Activated CD8-positive, alpha-beta memory T cell treated with anti-CD3 and anti-CD28 coated beads, Interleukin-2, amount 50 U/mL, for 24 hours (primary cell): ENCODE measurements around the gene HMX1.

Source experiments
- DNase-seq: peaks from one replicate; pipeline ENCODE4 v3.0.0-alpha.2; 2020; ENCODE audit errors: extremely low read depth

The HMX1 gene

DNA sequence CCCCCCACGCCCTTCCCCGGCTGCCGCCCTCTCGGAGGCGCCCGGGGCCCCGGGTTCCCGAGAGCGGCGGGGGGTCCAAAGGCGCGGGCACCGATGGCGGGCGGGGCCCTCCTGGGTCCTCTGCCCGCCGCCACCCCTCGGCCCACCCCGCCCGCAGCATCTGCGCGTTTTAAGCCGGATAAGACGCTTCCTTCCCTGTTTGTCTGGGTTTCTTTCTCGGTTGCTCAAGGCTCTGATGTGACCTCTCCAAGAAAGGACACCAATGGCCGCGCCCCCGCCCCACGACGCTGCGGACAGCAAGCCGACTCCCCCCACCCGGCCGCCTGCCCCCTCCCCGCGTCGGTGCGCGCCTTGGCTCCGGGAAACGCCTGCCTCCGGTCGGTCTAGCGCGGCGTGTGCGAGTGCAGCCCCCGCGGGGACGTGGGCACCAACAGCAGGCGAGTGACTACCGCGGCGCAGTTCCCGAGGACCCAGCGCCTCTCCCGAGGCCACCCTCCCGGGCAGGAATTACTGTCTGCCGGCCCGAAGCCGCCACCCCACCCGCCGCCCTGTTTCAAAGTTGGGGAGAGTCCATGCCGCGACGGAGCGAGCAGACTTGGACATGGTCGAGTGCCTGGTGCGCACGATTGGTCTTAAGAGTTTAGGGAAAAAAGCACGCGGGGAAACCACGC lies 21.1 kb upstream of the HMX1 start:
- no peak for DNase-seq

DNA sequence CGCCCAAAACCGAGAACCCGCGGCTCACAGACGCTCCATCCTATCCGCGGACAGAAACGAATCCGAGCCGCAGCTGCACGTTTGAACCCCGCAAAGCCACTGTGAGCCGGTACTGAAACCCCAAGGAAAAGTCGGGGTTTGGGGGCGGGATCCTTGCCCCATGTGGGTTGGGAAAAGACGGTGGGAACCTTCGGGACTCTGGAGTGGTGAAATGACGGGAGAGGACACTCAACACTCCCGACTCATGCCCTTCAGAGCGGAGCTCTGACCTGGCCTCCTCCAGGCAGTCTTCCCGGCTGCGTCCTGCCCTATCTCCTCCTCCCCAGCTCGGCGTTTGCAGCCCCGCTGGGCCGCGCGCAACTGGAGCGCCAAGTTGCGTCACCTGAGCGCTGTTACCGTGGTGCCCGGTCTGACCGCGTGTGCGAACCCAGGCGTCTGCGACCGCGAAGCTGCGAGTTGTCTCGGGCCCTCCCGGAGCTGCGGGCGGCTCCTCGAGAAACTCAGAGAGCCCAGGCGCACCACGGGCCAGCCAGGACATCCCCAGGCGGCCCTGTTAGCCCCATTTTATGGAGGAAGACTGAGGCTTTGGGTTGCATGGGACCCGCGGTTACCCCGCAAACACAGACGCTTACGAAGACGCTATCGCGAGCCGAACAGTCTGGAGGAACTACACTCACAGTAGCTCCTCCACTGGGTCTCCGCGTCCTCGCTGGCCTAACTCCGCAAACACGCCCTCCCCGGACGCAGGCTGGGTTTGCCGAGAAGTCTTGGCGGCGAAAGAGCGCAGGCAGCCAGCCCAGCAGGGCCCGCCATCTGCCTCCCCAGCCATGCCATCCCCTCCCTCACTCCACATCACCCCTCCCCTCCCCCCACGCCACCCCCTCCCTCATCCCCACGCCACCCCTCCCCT lies 20.3 kb upstream of the HMX1 start:
- DNase-seq, result no peak

GRCh38 chr4:8891255-8891645 lies 19.6 kb upstream of the HMX1 start:
- no peak for DNase-seq

- no peak for DNase-seq
These were observed 17.2 kb upstream of the HMX1 start for GRCh38 chr4:8888856-8889255.

- DNase-seq, result no peak
These were observed 15.2 kb upstream of the HMX1 start for GRCh38 chr4:8886612-8887406.

DNA sequence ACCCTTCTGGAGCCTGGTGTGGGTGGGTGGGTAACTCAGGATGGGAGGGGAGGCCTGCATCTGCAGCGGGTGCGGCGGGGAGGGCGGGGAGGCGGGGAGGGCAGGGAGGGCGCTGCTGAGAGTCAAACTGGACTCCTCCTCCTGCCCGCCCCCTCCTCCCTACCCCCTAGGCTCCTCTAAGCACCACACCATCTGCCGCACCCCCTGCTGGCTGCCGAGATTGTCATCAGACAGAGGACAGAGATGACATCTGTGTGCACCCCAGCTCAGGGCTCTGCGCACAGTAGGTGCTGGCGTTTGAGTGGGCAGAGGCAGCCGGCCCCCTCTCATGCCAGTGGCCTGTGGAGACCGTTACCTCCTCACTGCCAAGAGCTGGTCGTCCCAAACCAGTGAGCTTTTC lies 10.6 kb upstream of the HMX1 start:
- DNase-seq, result no peak

DNA sequence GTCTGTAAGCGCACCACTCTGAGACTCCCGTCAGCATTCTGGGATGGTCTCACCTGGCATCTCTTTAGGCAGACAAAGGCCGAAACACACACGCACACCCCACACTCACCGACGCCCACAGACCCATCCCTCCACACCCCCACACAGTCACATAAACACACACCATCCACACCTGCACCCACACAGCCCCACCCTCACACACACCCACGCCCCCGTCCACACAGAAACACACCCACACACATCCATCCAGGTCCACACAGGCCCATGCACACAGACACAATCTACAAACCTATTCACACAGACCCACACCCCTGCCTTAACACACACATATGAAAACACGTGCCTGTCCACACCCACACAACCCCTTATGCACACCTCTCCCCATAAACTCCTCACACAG lies 9.2 kb upstream of the HMX1 start:
- DNase-seq, result no peak

DNA sequence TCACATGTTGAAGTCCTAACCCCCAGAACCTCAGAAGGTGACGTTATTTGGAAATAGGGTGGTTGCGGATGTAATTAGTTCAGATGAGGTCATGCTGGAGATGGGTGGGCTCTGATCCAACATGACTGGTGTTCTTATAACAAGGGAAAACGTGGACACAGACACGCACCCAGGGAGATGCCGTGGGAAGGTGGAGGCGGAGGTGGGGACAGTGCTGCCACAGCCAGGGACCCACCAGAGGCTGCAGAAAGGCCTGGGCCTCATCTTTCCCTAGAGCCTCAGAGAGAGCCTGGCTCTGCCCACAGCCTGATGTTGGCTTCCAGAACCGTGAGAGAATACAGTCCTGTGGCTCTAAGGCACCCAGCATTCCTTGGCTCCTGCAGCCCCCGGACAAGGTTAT lies 7.9 kb upstream of the HMX1 start:
- DNase-seq, result no peak

GRCh38 chr4:8878421-8878820 lies 6.8 kb upstream of the HMX1 start:
- no peak for DNase-seq

DNA sequence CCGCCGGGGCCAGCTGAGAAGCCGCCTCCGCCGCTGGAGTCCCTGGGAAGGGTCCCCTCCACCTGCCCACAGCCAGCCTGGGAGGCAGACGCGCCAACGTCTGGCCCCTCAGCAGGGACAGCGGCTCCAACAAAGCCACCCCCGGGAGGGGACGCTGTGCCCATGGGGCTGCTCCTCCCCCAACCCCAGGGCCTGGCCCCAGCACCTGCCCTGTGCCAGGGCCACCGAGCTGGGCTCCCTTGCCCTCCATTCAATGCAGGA lies 6.1 kb upstream of the HMX1 start:
- no peak for DNase-seq

DNA sequence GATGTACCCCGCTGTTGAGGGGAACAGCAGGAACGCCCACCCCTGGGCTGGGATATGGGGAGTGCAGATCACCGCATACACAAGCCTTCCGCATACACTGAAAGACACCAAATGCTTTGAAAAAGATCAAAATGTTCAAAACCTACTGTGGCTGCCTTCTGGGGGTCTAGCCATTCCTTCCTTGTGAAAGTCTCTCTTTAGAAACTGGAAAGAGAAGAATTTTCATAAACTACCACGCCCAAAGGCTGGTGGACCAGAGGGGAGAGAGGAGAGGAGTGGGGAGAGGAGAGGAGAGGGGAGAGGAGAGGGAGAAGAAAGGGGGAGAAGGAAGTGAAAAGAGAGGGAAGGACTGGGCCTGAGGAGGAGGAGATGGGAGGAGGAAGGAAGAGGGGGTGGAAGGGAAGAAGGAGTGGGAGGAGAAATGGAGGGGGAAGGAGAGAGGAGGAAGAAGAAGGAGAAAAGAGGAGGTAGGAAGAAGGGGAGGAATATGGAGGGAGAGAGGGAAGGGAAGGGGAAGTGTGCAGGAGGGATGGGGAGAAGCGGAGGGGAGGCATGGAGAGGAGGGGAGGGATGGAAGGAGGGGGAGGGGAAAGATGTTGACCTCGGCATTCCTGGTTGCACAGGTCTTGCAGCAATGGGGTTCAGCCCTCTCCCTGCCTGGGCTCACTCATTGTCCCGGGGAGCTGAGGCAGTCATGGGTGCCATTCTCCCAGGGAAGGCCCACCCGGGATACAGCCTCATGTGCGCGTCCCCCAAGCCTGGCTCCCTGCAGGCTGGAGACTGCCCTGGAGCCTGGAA lies 5.5 kb upstream of the HMX1 start:
- no peak for DNase-seq

DNA sequence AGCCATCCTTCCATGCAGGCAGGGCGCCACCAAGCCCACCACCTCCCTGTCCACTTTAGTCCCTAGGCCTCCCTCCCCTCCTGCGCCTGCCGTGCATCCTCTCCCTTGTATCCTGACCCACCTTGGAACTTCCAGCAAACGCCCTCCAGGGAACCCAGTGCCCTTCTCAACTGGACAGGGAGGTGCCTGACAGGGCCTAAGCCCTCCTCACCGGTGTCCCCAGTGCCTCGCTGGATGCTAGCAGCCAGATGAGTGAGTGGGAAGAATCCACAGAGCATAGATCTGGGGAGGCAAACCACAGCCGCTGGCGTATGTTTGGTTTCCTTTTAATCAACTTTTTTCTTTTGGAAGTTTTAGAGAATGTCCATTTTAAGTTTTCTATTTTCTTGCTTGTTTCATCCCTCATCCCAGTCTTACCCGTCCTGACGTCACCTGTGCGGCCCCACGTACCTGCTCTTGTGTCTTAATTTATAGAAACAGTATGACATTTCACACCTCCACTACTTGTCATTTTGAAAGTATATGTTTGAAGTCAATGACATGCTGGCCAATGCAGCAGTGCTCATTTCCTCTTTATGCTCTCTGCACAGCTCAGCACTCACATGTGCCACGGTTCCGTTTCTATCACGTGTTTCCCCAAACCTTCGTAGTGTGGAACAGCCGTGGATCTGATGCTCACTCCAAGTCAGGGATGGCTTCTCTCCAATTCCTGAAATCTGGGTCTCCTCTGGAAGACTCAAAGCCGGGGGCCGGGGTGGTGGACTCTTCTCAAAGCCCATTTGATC lies 3.4 kb upstream of the HMX1 start:
- DNase-seq, result no peak

GRCh38 chr4:8874003-8874895 lies 2.6 kb upstream of the HMX1 start:
- no peak for DNase-seq

DNA sequence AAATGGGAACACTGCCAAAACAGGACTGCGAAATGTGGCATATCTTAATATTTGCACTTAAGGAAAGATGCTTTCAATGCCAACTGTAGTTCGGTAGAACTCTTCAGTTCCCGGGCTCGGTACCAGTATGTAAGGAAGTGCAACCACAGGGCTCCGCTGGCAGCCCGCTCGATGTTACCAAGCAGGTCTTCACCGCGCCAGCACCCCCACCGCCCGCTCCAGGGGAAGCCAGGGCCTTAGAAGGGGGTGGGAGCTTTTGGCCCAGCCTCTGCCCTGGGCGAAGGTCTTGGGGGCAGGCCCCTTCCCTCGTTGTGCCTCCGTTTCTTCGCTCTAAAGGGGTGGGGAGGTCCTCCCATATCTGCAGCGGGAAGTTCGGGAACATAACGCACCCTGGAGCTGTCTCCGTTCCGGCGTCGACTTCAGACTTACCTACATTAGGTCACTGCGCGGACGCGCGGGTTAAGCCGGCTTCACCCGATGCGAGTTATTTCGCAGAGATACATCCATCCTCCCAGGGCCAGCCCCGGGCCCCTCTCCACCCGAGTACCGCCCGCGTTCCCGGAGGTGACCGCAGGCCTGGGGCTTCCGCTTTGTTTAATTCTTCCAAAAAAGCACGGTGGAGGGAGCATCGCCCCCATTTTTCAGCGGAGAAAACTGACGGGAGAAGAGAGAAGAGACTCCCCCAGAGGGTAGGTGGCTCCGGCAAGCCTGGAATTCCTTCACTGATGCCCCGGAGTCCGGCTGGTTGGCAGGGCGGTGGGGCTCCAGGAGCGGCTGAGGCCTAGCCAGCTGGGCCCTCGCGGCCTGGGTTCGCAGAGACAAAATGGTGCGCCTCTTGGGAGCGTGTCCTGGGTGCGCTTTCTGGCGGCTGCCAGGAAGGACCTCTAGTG lies 1.0 kb upstream of the HMX1 start:
- DNase-seq, result no peak

DNA sequence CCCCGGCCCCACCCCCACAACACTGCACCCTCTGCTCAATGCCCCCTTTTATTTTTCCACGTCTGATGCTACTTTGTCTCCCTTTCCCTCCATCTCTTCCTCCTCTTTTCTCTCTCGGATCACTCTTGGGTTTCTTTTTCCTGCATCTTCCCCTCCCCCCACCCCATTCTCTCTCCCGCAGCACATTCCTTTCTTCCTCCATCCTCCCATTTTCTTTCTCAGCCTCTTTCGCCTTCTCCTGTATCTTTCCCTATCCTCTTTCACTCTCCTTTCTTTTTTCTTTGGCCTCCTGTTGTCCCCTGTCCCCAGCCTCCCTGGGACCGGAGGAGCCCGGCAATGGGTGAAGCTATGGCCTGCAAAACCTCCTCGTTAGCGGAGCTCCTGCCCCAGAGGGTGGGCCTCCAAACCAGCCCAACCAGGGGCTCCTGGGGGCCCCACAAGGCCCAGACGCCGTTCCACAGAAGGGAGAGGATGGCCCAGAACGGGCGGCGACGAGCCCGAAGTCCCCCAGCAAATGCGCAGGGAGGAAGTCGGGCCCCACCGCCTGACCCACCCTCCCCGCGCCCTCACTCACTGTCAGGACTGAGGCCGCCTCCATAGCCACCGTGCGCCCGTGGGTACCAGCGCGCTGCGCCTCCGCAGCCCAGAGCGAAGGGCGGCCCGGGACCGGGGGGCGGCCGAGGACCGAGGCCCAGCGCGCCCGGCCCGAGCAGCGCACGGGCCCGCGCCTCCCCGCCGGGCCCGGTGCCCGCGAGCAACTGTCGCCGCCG lies 807 bp downstream of the HMX1 start:
- no peak for DNase-seq

- no peak for DNase-seq
These were observed 1.6 kb downstream of the HMX1 start for GRCh38 chr4:8869898-8870646.

- no peak for DNase-seq
These were observed 2.4 kb downstream of the HMX1 start for GRCh38 chr4:8869002-8869897.
